Measurements from ENCODE around the gene TEDDM1.

Gene TEDDM1

GRCh38 chr1:182408435-182409075 is 8.1 kb upstream of the TEDDM1 start:
- Histone ChIP-seq H3K27me3 (ENCODE audit: control insufficient read depth, insufficient read depth, low read length, poor library complexity, severe bottlenecking) (no peaks in the 10 kb centered on the region), H3K27ac (ENCODE audit: insufficient read depth, low read depth, low read length, poor library complexity, severe bottlenecking) (no peak overlapping the region), H3K4me3 (ENCODE audit: insufficient read depth, low read depth, low read length) (no peak overlapping the region), H3K4me1 (ENCODE audit: control insufficient read depth, insufficient read depth, low read length) (no peaks in the 10 kb centered on the region), H3K36me3 (ENCODE audit: control insufficient read depth, insufficient read depth, low read length) (no peaks in the 10 kb centered on the region), H3K9me3 (ENCODE audit: control insufficient read depth, low read length) (no peaks in the 10 kb centered on the region)
- WGBS, 2 experiments: 83 to 84% methylated on average over 3 of the region's 3 CpGs

- Histone ChIP-seq H3K4me3 (ENCODE audit: insufficient read depth, low read depth, low read length) (no peak overlapping the region), H3K36me3 (ENCODE audit: control insufficient read depth, insufficient read depth, low read length) (no peaks in the 10 kb centered on the region), H3K4me1 (ENCODE audit: control insufficient read depth, insufficient read depth, low read length) (no peaks in the 10 kb centered on the region), H3K27ac (ENCODE audit: insufficient read depth, low read depth, low read length, poor library complexity, severe bottlenecking) (no peak overlapping the region), H3K9me3 (ENCODE audit: control insufficient read depth, low read length) (no peaks in the 10 kb centered on the region), H3K27me3 (ENCODE audit: control insufficient read depth, insufficient read depth, low read length, poor library complexity, severe bottlenecking) (no peaks in the 10 kb centered on the region)
- WGBS, 2 experiments: 83 to 93% methylated on average over 3 of the region's 3 CpGs
Measured at GRCh38 chr1:182407724-182408123, 7.3 kb upstream of the TEDDM1 start.

DNA sequence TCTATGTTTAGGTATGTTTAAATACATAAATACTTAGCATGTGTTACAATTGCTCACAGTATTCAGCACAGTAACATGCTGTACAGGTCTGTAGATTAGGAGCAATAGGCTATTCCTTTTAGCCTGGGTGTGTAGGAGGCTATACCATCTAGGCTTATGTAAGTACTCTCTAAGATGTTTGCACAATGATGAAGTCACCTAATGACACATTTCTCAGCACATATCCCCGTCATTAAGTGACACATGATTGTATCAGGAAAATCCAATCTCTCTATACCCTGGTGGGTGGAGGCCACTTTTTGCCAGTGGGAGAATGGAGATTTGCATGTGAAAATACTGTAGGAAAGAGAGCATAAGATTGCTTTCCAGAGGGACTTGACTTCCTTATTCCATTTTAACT is 5.5 kb upstream of the TEDDM1 start:
- H3K27me3 ChIP-seq (ENCODE audit: control insufficient read depth, insufficient read depth, low read length, poor library complexity, severe bottlenecking): no peaks in the 10 kb centered on the region
- no peaks in the 10 kb centered on the region for H3K36me3 ChIP-seq (ENCODE audit: control insufficient read depth, insufficient read depth, low read length)
- WGBS, 2 experiments: 92% methylated on average over 1 of the region's 1 CpG; no CpG with 5 or more reads in 1 of the 2 experiments
- no peak overlapping the region for H3K4me3 ChIP-seq (ENCODE audit: insufficient read depth, low read depth, low read length)
- no peaks in the 10 kb centered on the region for H3K9me3 ChIP-seq (ENCODE audit: control insufficient read depth, low read length)
- no peaks in the 10 kb centered on the region for H3K4me1 ChIP-seq (ENCODE audit: control insufficient read depth, insufficient read depth, low read length)
- H3K27ac ChIP-seq (ENCODE audit: insufficient read depth, low read depth, low read length, poor library complexity, severe bottlenecking): no peak overlapping the region

DNA sequence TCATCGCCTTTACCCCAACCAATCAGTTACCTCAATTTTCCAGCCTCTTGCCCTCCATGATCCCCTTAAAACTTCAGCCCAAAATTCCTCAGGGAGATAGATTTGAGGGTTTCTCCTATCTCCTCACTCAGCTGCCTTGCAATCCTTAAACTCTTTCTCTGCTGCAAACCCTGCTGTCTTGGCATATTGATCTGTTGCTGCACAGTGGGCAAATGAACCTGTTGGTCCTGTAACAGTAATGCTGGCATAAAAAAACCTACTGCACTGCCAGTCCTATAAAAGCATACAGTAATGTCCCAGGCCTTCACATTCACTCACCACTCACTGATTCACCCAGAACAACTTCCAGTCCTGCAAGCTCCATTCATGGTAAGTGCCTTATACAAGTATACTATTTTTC is 5.1 kb upstream of the TEDDM1 start:
- Histone ChIP-seq H3K27me3 (ENCODE audit: control insufficient read depth, insufficient read depth, low read length, poor library complexity, severe bottlenecking) (no peaks in the 10 kb centered on the region), H3K4me3 (ENCODE audit: insufficient read depth, low read depth, low read length) (no peak overlapping the region), H3K36me3 (ENCODE audit: control insufficient read depth, insufficient read depth, low read length) (no peaks in the 10 kb centered on the region), H3K4me1 (ENCODE audit: control insufficient read depth, insufficient read depth, low read length) (no peaks in the 10 kb centered on the region), H3K27ac (ENCODE audit: insufficient read depth, low read depth, low read length, poor library complexity, severe bottlenecking) (no peak overlapping the region), H3K9me3 (ENCODE audit: control insufficient read depth, low read length) (no peaks in the 10 kb centered on the region)
- WGBS, 2 experiments: 96% methylated on average over 1 of the region's 1 CpG

DNA sequence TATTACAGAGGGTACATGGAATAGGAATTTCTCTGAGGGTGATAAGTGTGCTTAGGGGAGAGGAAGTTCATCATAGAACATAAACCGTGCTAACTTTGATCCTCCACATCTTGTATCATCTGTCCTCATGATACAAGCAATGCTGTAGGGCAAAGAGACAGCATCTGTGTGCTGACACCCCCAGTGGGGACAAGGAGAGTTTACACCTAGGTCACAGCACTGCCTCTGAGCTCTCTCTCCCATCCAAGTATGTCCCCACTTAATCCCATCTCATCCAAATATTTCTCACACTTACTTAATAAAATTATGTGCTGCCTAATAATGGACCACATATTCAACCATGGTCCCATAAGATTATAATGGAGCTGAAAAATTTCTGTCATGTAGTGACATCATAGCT is 4.3 kb upstream of the TEDDM1 start:
- WGBS, 2 experiments: 78 to 100% methylated on average over 1 of the region's 1 CpG
- no peaks in the 10 kb centered on the region for H3K36me3 ChIP-seq (ENCODE audit: control insufficient read depth, insufficient read depth, low read length)
- H3K9me3 ChIP-seq (ENCODE audit: control insufficient read depth, low read length): no peaks in the 10 kb centered on the region
- no peak overlapping the region for H3K27ac ChIP-seq (ENCODE audit: insufficient read depth, low read depth, low read length, poor library complexity, severe bottlenecking)
- no peaks in the 10 kb centered on the region for H3K27me3 ChIP-seq (ENCODE audit: control insufficient read depth, insufficient read depth, low read length, poor library complexity, severe bottlenecking)
- no peaks in the 10 kb centered on the region for H3K4me1 ChIP-seq (ENCODE audit: control insufficient read depth, insufficient read depth, low read length)
- H3K4me3 ChIP-seq (ENCODE audit: insufficient read depth, low read depth, low read length): no peak overlapping the region

DNA sequence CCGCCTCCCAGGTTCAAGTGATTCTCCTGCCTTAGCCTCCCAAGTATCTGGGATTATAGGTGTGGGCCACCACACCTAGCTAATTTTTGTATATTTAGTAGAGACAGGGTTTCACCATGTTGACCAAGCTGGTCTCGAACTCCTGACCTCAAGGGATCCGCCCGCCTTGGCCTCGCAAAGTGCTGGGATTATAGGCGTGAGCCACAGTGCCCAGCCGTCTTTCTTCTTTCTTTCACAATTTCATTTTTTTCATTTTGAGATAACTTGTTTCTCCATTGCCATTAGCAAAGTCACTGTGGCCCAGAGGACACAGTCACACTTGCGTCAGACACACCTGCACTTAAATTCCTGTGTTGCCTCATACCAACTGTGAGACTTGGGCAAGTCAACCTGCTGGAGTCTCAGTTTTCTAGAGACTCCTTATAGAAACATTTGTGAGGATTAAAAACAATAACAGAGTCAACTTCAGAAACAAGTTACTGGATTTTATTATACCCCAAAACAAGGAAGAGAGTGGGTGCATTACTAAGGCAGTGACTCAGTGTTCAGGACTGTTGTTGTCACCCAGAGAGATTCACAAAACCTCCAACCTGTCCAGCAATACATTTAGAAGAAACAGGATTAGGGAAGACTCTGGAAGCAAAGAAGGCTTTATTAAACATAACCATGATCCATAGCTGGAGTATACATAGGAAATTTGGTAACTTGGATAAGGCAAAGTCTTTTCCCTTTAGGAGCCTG is 2.6 kb downstream of the TEDDM1 start:
- 91 to 93% methylated on average over 8 of the region's 8 CpGs for WGBS, 2 experiments
- Histone ChIP-seq H3K9me3 (ENCODE audit: control insufficient read depth, low read length) (no peaks in the 10 kb centered on the region), H3K27me3 (ENCODE audit: control insufficient read depth, insufficient read depth, low read length, poor library complexity, severe bottlenecking) (no peaks in the 10 kb centered on the region), H3K27ac (ENCODE audit: insufficient read depth, low read depth, low read length, poor library complexity, severe bottlenecking) (no peak overlapping the region), H3K4me1 (ENCODE audit: control insufficient read depth, insufficient read depth, low read length) (peaks cover 10% of the 10 kb centered on the region), H3K4me3 (ENCODE audit: insufficient read depth, low read depth, low read length) (no peak overlapping the region), H3K36me3 (ENCODE audit: control insufficient read depth, insufficient read depth, low read length) (no peaks in the 10 kb centered on the region)

GRCh38 chr1:182395906-182396305 is 4.6 kb downstream of the TEDDM1 start:
- Histone ChIP-seq H3K36me3 (ENCODE audit: control insufficient read depth, insufficient read depth, low read length) (no peaks in the 10 kb centered on the region), H3K27me3 (ENCODE audit: control insufficient read depth, insufficient read depth, low read length, poor library complexity, severe bottlenecking) (no peaks in the 10 kb centered on the region), H3K9me3 (ENCODE audit: control insufficient read depth, low read length) (no peaks in the 10 kb centered on the region), H3K4me1 (ENCODE audit: control insufficient read depth, insufficient read depth, low read length) (peaks cover 11% of the 10 kb centered on the region), H3K4me3 (ENCODE audit: insufficient read depth, low read depth, low read length) (no peak overlapping the region), H3K27ac (ENCODE audit: insufficient read depth, low read depth, low read length, poor library complexity, severe bottlenecking) (no peak overlapping the region)
- WGBS, 2 experiments: 65 to 83% methylated on average over 2 to 3 of the region's 3 CpGs

DNA sequence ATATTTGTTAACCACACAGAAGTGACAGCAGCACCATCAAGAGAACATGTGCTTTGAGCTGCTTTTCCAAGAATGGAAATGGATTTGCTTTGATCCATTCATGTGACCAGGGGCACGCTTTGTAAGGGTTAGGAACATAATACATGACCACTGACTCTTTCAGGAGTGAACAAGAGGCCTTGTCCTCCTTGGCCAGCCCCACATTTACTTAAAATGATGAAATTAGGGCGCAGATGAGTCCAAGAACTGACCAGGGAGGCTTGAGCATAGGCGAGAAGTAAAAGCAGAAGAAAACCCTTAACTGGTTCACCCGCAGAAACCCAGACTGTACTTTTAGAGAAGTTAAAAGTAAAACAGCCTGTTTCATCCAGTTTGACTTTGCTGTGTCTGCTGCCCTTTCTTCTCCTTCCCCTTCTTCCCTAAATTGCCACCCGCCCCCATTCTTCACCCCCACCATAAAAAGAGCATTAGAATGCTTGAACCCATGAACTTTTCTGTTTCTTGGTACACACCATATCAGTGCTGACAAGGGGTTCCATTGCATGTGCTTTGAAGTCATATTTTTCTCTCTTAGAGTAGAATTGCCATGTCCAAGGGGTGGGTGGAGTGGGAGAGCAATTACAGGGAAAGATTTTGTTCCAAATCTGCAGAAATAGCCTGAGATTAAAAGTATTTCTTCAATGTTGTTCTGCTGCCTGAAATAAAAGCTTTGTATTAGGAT is 6.3 kb downstream of the TEDDM1 start:
- WGBS, 2 experiments: 85 to 86% methylated on average over 5 of the region's 5 CpGs
- Histone ChIP-seq H3K27ac (ENCODE audit: insufficient read depth, low read depth, low read length, poor library complexity, severe bottlenecking) (no peak overlapping the region), H3K27me3 (ENCODE audit: control insufficient read depth, insufficient read depth, low read length, poor library complexity, severe bottlenecking) (no peaks in the 10 kb centered on the region), H3K9me3 (ENCODE audit: control insufficient read depth, low read length) (no peaks in the 10 kb centered on the region), H3K36me3 (ENCODE audit: control insufficient read depth, insufficient read depth, low read length) (peaks cover 5% of the 10 kb centered on the region), H3K4me3 (ENCODE audit: insufficient read depth, low read depth, low read length) (no peak overlapping the region), H3K4me1 (ENCODE audit: control insufficient read depth, insufficient read depth, low read length) (peaks cover 11% of the 10 kb centered on the region)

- 12 to 13% methylated on average over 47 of the region's 47 CpGs for WGBS, 2 experiments
- Histone ChIP-seq H3K9me3 (ENCODE audit: control insufficient read depth, low read length) (no peaks in the 10 kb centered on the region), H3K27ac (ENCODE audit: insufficient read depth, low read depth, low read length, poor library complexity, severe bottlenecking) (peak overlapping the region; percentile 88)
Measured at GRCh38 chr1:182392050-182393028, 8.1 kb downstream of the TEDDM1 start.

More at GRCh38 chr1:182392050-182393028, 8.1 kb downstream of the TEDDM1 start:
- peaks cover 14% of the 10 kb centered on the region for H3K36me3 ChIP-seq (ENCODE audit: control insufficient read depth, insufficient read depth, low read length)
- H3K27me3 ChIP-seq (ENCODE audit: control insufficient read depth, insufficient read depth, low read length, poor library complexity, severe bottlenecking): no peaks in the 10 kb centered on the region
- peak overlapping the region; percentile 85 for H3K4me3 ChIP-seq (ENCODE audit: insufficient read depth, low read depth, low read length)
- H3K4me1 ChIP-seq (ENCODE audit: control insufficient read depth, insufficient read depth, low read length): peaks cover 19% of the 10 kb centered on the region
